ENCODE measurements around the gene FAM3C.
"Not testable (repeated sequence)": the region's sequence is repeated elsewhere in the genome, so short reads cannot be mapped to it uniquely, and the experiment has no call there.

The FAM3C gene

GRCh38 chr7:121428855-121429489 lies 32.9 kb upstream of the FAM3C start:
- no peak for DNase-seq (ENCODE audit: low read depth)
- TF ChIP-seq CTCF (IDR thresholded peaks at IDR 0.05; ENCODE audit: low read depth, low read length, missing control alignments): no peak
- H3K4me3 ChIP-seq (ENCODE audit: low read depth, low read length): no peak overlapping the region
- in situ Hi-C loops (cut with HindIII; ENCODE audit: low sequenced_read_pairs): no loop called here

GRCh38 chr7:121421743-121422142 lies 25.6 kb upstream of the FAM3C start:
- H3K4me3 ChIP-seq (ENCODE audit: low read depth, low read length); DNase-seq (ENCODE audit: low read depth); in situ Hi-C loops (cut with HindIII; ENCODE audit: low sequenced_read_pairs): not testable (repeated sequence)

GRCh38 chr7:121420976-121421375 lies 24.9 kb upstream of the FAM3C start:
- H3K4me3 ChIP-seq (ENCODE audit: low read depth, low read length): no peak overlapping the region
- in situ Hi-C loops (cut with HindIII; ENCODE audit: low sequenced_read_pairs): no loop called here
- TF ChIP-seq CTCF (IDR thresholded peaks at IDR 0.05; ENCODE audit: low read depth, low read length, missing control alignments): no peak
- DNase-seq (ENCODE audit: low read depth): no peak

GRCh38 chr7:121419201-121420148 lies 23.4 kb upstream of the FAM3C start:
- DNase-seq (ENCODE audit: low read depth): no peak
- H3K4me3 ChIP-seq (ENCODE audit: low read depth, low read length): no peak overlapping the region
- in situ Hi-C loops (cut with HindIII; ENCODE audit: low sequenced_read_pairs): no loop called here
- no peak for TF ChIP-seq CTCF (IDR thresholded peaks at IDR 0.05; ENCODE audit: low read depth, low read length, missing control alignments)

GRCh38 chr7:121416533-121416932 lies 20.4 kb upstream of the FAM3C start:
- in situ Hi-C loops (cut with HindIII; ENCODE audit: low sequenced_read_pairs): no loop called here
- no peak for TF ChIP-seq CTCF (IDR thresholded peaks at IDR 0.05; ENCODE audit: low read depth, low read length, missing control alignments)
- DNase-seq (ENCODE audit: low read depth): no peak
- no peak overlapping the region for H3K4me3 ChIP-seq (ENCODE audit: low read depth, low read length)

- no peak for TF ChIP-seq CTCF (IDR thresholded peaks at IDR 0.05; ENCODE audit: low read depth, low read length, missing control alignments)
- DNase-seq (ENCODE audit: low read depth): no peak
- H3K4me3 ChIP-seq (ENCODE audit: low read depth, low read length): no peak overlapping the region
- in situ Hi-C loops (cut with HindIII; ENCODE audit: low sequenced_read_pairs): no loop called here
These were observed 18.3 kb upstream of the FAM3C start for GRCh38 chr7:121414436-121414835.

- no peak for DNase-seq (ENCODE audit: low read depth)
- in situ Hi-C loops (cut with HindIII; ENCODE audit: low sequenced_read_pairs): no loop called here
- H3K4me3 ChIP-seq (ENCODE audit: low read depth, low read length): no peak overlapping the region
- no peak for TF ChIP-seq CTCF (IDR thresholded peaks at IDR 0.05; ENCODE audit: low read depth, low read length, missing control alignments)
These were observed 15.5 kb upstream of the FAM3C start for GRCh38 chr7:121411597-121411979.
